ENCODE data around the gene CPSF4L.
A peak's percentile ranks its signal among the peaks of the same experiment; 100 is the strongest.

CPSF4L gene

DNA sequence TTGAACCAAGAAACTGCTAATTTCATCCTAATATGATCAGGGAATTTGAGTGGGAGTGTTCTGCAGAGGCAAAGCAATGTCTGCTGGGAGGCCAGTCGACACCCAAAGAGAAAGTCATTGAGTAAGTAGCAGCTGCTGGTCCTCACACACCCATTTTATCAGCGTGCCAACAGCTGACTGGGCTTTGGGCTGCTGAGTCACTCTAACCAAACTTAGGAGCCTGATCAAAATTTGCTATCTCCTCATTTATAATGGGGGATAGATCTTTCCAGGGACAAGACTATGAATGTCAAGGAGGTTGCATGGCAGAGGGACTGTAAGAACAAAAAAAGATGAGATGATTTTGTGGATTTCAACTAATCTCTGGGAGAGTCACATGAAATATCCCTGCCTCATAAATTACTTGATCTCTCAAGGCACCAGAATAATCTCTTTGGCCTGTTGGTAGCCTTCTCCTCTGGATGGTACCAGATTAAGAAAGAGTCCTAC is 32.9 kb downstream of the CPSF4L start:
- peak; percentile 34 for DNase-seq

DNA sequence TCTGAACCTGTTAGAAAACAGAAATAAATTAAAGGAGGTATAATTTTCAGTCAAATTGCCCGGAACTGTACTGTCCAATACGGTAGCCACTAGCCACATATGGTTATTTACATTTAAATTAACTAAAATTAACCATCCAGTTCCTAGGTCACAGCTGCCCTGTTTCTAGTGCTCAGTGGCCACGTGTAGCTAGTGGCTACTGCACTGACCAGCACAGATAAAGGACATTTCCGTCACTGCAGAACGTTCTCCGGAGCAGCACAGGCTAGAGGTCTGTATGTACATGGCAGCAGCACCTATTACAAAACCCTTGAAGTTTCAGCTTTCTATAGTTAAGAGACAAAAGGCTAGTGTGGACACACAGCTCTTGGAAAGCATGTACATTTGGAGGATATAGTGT is 33.7 kb downstream of the CPSF4L start:
- DNase-seq: no peak

DNA sequence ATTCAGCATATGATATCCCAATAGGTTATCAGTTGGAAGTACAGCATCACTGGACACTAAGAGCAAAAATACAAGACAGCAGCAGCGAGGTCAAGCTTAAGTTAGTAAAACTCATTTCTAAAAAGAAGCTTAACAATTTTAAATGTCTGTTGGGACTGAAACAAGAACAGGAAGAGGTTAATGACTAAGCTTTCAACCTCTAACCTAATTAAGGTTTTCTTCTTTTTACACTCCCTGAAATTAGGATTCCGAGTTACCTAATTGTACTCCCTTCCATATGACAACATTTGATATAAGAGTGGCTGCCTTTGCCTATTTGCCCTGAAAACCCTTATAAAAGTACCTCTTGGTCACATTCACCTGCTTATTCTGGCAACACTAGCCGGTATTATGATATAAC is 34.3 kb downstream of the CPSF4L start:
- no peak for DNase-seq

DNA sequence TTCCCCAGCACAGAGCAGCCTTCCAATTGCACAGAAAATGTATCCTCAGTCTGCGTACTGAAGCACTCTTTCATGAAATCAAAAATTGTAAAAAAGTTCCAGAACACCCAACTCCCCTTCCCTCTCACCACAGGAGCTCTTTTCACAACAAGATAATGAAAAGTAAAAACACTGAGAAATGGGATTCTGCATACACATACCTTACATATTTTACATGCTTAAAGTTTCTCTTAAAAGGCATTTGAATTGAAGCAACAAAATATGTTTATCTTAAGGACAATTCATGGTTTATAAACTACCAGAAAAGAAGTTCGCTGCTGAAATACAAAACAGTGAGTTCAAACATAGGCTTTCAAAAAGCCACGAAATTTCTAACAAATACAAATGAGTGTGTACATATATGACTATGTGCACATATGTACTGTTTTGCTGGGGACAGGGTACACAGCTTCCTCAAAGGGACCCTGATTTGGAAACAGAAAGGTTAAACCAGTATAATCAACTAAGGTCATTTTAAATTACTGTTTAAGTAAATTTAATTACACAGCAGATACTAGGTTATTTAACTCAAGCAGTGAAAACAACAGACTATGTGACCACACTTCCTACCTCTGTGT is 35.0 kb downstream of the CPSF4L start:
- DNase-seq: no peak

DNA sequence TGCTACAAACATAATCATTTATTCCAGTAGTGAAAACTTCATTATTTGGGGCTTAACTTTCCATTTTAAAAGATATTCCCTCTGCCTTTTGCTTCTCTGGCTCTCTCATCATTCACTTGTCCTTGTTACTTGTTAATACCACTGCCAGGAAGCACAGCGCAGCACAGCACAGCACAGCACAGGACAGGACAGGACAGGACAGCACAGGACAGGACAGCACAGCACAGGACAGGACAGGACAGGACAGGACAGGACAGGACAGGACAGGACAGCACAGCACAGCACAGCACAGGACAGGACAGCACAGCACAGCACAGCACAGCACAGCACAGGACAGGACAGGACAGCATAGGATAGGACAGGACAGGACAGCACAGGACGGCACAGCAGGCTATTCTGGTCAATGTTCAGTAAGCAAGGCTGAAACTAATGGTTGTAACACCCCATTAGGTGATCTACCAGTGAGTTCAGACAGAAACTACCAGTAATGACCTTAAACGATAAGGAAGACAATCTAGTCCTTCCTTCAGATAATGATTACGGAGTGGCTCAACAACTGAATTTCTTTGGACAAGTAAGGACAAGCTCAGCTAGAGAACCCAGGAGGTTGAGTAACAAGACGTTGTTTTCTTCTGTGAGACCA is 36.9 kb downstream of the CPSF4L start:
- DNase-seq: no peak

DNA sequence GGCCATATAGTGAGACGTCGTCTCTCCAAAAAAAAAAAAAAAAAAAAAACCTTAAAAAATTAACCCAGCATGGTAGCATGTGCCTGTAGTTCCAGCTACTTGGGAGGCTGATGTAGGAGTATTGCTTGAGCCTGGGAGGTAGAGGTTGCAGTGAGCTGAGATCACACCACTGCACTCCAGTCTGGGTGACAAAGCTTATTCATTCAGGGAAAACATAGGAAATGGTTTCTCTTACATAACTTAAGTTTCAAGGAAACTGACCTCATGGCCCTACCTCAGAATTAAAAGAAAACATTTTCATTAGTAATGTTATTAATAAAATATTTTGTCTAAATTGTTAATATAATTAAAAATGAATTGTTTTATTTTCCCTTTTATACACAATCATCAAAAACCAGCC is 37.4 kb downstream of the CPSF4L start:
- DNase-seq: no peak

DNA sequence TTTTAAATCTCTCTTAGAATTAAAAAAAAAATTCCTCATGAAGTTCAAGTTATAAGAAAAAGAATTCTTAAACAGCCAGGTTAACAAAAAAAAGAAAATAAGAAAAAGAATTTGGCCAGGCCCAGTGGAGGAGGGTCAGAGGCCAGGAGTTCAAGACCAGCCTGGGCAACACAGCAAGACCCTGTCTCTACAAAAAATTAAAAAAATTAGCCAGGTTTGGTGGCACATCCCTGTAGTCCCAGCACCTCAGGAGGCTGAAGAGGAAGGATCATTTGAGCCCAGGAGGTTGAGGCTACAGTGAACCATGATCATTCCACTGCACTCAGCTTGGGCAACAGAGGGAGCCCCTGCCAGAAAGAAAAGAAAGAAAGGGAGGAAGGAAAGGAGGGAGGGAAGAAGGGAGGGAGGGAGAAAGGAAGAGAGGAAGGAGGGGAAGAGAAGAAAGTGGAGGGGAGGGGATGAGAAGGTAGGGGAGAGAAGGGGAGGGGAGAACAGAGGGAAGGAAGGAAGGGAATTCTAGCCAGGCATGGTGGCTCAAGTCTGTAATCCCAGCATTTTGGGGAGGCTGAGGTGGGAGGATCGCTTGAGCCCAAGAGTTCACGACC is 38.0 kb downstream of the CPSF4L start:
- DNase-seq: no peak

DNA sequence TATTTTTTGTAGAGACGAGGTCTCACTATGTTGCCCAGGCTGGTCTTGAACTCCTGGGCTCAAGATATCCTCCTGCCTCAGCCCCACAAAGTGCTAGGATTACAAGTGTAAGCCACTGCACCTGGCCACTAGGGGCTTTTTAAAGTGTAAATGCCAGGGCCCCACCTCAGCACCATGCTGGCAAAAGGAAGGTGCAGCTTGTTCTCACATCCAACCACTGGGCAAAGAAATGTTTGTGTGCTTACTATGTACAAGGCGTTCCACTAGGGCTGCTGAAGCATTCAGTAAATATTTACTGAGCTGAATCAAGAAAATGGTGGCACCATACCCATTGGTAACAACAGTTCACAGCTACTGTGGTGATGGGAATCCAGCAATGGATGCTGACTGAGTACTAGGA is 46.2 kb downstream of the CPSF4L start:
- DNase-seq: no peak

DNA sequence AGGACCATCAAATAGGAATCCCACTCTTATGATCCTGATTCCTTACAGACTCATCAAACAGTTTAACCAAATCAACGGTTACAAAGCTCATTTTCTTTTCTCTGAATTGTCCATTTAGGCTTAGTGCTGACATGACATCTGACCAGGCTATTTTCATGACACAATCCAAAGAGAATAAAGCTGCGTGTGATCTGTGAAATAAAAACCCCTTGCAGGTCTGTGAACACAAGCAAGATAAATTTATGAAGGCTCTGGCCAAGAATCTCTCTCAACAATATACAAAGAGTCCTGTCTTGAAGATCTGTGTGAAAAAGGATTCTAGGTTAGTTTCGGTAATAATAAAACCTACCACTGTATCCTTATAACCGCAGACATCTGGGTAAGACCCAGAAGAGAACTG is 46.8 kb downstream of the CPSF4L start:
- no peak for DNase-seq

DNA sequence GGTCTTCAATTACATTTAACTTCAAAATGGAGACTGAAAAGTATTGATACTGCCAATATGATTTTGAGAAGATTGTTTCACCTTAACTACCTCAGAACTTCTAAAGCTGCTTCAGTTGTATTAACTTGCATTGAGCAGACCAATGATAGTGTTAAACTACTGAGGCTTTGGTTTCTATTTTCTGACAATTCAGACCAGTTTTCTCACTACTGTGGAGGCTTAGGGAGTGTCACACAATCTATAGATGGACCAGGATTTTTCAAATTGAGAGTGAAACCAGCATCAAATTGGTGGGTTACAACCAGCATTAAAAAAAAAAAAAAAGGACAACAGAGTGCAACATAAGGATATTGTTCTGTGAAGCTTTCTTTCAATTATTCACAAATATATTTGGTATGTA is 47.7 kb downstream of the CPSF4L start:
- no peak for DNase-seq

DNA sequence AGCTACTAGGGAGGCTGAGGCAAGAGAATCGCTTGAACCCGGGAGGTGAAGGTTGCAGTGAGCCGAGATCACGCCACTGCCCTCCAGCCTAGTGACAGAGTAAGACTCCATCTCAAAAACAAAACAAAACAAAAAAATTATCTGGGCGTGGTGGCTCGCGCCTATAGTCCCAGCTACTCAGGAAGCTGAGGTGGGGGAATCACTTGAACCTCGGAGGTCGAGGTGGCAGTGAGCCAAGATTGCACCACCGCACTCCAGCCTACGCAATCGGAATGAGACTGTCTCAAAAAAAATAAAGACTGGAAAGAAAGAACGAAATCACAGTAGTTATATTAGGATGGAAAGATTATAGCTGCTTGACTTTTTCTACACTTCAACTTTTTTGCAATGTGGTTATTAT is 49.9 kb downstream of the CPSF4L start:
- DNase-seq: peak; percentile 74

DNA sequence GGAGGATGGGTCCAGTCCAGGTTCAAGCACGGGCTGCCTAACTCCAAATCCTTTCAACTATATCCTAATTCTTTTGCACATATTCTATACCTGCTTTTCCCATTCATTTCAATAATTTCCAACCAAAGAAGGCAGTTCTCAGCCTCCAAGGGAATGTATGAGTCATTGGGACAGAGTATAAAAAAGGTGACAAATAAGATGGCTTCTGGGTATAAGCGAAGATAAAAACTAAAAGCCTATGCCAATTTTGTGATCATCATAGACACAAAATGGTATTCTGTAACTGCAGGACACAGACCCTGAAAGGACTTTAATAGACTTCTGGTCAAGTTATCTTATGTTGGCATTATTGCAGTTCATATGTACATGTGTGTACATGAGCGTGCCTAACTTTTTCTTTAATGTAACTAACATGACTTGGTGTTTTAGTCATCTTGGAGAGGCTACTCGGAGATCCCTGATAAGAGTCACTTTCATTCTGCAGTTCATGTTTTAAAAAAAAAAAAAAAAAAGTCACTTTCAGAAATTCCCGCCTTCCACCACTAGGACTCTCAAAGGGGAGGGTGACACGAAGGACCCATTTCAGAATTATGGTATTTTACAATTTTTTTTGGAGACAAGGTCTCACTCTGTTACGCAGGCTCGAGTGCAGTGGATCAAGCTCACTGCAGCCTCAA is 51.5 kb downstream of the CPSF4L start:
- no peak for DNase-seq

DNA sequence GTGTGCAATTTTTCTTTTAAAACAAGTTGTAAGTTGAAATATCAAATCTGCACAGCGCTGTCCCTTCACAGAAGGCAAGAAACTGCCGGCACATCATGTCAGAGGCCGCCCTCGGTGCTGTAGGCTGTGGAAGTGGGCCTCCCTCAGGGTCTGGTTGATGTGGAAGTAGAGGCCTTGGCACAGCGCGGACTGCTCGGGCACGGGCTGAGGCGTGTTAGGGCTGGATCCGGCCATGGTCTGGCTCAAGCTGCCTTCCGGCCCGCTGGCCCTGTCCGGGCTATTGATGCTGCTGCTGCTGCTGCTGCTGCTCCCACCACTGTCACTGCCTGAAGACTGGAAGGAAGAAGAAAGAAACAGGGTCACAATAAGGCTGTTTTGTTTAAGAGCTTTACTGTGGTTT is 52.2 kb downstream of the CPSF4L start:
- no peak for DNase-seq

DNA sequence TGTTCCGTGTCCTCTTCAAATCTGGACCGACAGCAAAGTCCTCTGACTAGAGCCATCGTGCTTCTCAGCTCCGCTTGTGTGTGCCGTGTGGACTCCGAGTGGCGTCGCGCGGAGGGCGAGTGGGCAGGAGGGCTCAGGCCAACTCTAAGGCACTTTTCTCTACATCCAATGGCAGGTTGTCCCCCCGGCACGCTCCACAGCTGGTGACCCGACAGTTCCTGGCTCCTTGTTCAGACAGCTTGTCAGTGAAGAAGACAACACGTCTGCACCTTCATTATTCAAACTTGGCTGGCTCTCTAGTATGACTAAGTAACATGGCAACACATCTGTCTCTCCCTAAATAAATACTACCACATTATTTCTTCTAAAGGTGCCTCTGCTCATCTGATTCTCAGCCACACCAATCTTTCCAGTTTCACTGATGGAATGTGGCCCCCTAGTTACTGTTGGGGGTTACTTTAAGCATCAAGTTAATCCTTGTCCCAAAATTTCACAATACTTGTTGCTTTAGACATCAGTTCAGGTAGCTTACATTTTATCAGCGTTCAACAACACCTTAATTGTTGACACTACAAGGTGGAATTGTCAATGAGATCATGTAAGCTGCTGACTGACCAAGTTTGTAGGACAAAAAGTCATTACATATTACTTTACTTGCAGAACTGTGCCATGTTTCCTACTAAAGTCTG is 53.4 kb downstream of the CPSF4L start:
- DNase-seq: no peak

DNA sequence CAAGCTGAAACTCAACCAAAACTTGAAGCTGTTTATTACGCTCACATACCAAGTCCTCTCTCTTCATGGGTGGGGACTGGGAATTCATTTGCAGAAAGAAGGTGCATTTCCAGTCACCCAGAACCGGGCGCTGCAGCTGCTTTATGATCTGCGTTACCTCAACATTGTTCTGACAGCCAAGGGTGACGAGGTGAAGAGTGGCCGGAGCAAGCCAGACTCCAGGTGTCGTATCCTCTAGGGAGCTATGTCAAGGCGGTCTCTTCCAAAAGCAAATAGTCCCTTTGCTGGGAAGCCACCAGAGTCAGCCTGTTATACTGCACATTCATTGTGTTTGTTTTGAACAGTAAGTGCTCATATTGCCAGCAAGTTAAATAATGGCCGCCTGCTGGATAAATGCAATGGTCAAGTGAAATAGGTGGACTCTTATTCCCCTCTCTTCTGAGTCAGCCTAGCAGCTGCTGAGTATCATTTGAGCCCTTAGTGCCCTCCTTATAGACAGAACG is 56.2 kb downstream of the CPSF4L start:
- no peak for DNase-seq

DNA sequence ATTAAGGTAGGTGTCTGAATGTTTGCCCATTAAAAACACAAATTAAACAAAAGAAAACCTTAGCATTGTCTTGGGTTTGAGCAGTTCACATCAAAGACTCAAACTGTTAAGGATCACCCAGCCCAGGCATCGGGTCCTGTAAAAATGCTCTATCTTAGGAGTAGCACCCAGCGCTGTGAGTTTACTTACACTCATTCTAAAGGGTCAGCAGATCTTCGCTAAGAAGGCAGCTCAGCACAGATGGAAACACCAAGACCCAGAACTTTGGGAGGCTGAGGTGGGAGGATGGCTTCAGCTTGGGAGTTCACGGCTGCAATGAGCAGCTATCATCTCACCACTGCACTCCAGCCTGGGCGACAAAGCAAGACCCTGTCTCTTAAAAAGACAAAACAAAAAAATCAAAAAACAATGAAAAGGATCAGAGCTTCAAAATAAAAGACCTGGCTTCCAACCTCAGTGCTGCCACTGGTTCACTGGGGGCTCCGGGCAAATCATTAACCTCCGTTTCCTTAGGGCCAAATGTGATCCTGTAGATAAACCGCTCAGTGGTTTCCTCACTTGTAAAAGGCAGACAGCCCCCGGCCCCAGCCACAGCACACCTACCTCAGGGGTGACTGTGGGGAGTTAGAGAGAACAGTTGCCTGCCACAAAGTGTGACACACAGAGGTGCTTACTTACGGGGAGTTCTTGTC is 57.7 kb downstream of the CPSF4L start:
- peak; percentile 31 for DNase-seq

DNA sequence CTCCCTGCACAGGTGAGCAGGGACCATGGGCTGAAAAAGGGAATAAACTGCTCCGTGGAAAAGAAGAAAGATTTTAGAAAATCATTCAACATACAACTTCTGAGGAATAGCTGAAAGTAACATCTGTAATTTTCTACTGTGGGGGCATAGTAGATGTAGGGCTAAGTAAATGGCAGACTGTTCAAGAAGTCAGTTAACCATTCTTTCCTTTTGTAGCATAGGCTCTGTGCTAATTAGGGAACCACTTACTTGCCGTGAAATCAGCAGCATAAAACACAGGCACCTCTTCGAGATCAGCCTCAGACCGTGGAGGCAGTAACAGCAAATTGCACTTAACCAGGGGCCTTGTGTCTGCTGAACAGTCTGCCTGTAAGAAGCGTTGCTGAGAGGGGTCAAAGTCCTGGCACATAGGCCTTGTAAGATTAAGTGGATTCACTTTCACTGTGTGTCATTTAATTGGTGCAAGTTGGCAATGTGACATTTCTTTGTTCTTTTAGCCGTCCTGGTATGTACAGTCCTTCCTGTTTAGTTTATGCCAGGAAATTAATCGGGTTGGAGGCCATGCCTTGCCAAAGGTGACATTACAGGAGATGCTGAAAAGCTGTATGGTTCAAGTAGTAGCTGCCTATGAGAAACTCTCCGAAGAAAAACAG is 58.4 kb downstream of the CPSF4L start:
- DNase-seq: no peak

DNA sequence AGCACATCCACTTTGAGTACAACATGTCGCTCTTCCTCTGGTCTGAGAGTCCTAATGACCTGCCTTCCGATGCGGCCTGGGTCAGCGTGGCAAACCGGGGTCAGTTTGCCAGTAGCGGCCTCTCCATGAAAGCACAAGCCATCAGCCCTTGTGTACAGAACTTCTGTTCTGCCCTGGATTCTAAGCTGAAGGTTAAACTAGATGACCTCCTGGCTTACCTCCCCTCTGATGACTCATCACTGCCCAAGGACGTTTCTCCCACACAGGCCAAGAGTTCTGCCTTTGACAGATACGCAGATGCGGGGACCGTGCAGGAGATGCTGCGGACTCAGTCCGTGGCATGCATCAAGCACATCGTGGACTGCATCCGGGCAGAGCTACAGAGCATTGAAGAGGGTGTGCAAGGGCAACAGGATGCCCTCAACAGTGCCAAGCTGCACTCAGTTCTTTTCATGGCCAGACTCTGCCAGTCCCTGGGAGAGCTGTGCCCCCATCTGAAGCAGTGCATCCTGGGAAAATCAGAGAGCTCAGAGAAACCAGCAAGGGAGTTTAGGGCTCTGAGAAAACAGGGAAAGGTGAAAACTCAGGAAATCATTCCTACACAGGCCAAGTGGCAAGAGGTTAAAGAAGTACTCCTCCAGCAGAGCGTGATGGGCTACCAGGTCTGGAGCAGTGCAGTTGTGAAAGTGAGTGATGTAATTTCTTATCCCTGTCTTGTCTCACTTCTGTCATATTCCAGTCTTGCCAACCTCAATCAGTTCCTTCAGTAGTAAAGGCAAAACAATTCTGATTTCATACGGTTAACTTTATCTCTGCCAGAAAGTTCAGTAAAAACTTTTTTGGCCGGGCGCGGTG is 60.2 kb downstream of the CPSF4L start:
- no peak for DNase-seq

DNA sequence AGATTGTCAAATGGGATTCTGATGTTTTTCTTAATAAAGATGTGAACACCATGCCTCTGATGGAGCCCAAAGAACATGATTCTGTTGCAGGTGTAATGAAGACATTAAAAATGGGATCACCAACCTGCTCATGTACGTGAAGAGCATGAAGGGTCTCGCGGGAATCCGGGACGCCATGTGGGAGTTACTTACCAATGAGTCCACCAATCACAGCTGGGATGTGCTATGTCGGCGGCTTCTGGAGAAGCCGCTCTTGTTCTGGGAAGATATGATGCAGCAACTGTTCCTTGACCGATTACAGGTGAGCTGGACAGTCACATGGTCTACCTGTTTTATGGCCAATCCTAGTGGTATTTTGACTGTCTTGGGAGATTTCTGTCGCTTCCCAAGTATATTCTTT is 61.2 kb downstream of the CPSF4L start:
- no peak for DNase-seq

DNA sequence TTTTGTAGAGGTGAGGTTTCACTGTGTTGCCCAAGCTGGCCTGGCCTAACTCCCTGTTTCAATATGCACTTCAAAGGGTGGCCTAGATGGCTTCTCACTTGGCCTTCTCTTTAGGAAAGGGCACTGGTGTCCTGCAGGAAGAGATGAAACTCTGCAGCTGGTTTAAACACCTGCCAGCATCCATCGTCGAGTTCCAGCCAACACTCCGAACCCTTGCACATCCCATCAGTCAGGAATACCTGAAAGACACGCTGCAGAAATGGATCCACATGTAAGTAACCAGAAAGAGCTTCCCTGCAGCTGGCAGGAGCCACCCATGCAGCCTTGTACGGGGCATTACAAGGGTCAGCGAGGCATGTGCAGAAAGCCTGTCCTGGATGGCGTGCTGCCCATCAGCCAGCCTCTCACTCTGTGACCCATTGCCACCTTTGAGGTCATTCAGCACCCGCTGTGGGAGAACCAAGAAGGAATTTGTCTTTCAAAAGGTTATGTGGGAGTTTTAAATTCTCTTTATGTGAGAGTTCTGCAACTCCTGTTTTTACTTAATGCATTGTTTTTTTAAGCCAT is 61.8 kb downstream of the CPSF4L start:
- no peak for DNase-seq

DNA sequence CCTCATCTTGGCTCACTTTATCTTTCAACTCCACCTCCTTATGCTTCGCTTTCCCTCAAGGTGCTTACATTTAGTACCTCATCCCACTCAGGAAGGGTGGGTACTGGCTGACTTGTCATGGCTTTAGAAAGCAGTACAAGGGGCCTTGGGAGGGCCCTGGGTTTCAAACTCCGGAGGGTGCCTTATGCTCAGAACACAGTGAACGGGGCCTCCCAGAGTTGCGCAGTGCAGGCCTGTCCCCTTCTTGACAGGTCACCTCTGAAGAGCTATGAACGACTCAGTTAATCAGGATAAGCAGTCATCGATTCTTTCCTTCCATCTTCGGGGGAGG is 62.8 kb downstream of the CPSF4L start:
- DNase-seq: no peak
